Measurements from ENCODE around the gene TP53I11. TPM values are rescaled to one million over a fixed set of nuclear protein-coding genes. Genes with fewer than 3 reads are reported as not detected.
A peak's percentile ranks its signal among the peaks of the same experiment; 100 is the strongest.

The TP53I11 gene
- total RNA-seq, 1 experiment from 2014 or later: 94.2 TPM

DNA sequence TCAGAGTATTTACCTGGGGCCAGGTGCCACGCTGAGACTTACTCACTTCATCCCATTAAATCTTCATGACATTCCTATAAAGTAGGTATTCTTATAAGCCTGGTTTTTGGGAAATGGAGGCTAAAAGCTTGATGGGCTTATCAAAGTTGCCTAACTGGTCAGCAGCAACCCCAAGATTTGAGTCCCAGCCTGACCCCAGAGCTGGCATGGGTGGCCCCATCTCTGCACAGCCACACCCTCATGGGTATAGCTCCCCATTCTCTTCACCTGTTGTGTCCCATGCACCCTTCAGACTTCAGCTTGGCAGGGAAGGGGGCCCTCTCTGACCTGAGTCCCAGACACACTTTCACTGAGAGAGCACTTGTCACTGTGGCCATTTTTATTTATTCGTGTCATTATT lies 37.4 kb upstream of the TP53I11 start:
- no peak overlapping the region for H2AFZ ChIP-seq (ENCODE audit: low read length)
- no peak overlapping the region for H4K5ac ChIP-seq (ENCODE audit: insufficient read length, low read depth, low read length)
- no peaks in the 10 kb centered on the region for H4K20me1 ChIP-seq (ENCODE audit: control insufficient read depth, insufficient read depth, insufficient read length)
- no peak overlapping the region for H2BK5ac ChIP-seq (ENCODE audit: insufficient read length, low read length)
- no peak overlapping the region for H3K9ac ChIP-seq (ENCODE audit: extremely low read depth, insufficient read length, low read length)
- no peaks in the 10 kb centered on the region for H3K79me2 ChIP-seq (ENCODE audit: insufficient read depth, low read length)
- no peaks in the 10 kb centered on the region for H3K36me3 Mint-ChIP-seq (ENCODE audit: insufficient read depth in 1 of 3, low read depth in 3 of 3)
- no peak overlapping the region for H3K4me2 ChIP-seq (ENCODE audit: insufficient read depth, insufficient read length, low read length)
- no peaks in the 10 kb centered on the region for H3K9me3 ChIP-seq (ENCODE audit: control insufficient read depth, low read depth, low read length)
- no peak overlapping the region for H3T11ph ChIP-seq (ENCODE audit: low read length)
- no peak overlapping the region for H4K91ac ChIP-seq (ENCODE audit: insufficient read length, low read depth, low read length)
- H3K27me3 ChIP-seq (ENCODE audit: insufficient read depth, low read length): no peaks in the 10 kb centered on the region
- H3K4ac ChIP-seq (ENCODE audit: low read depth, low read length): no peak overlapping the region
- H2BK12ac ChIP-seq (ENCODE audit: insufficient read length, low read depth, low read length): no peak overlapping the region
- H3K23me2 ChIP-seq (ENCODE audit: insufficient read length, low read depth, low read length, poor library complexity, severe bottlenecking): no peaks in the 10 kb centered on the region
- no peak overlapping the region for H3K4me3 Mint-ChIP-seq
- WGBS (ENCODE audit: extremely low coverage, insufficient read length, low lambda C conversion rate): no CpG with 5 or more reads among the region's 2 CpGs
- H2BK120ac ChIP-seq (ENCODE audit: low read depth, low read length, poor library complexity, severe bottlenecking): no peak overlapping the region
- H3K79me1 ChIP-seq (ENCODE audit: insufficient read depth, low read depth, low read length, poor library complexity, severe bottlenecking): no peaks in the 10 kb centered on the region
- H2BK15ac ChIP-seq (ENCODE audit: low read depth, low read length): no peak overlapping the region
- H3K56ac ChIP-seq (ENCODE audit: insufficient read length, low read depth, low read length): no peak overlapping the region
- H3K14ac ChIP-seq (ENCODE audit: insufficient read depth, low read length): no peak overlapping the region
- no peak for TF ChIP-seq CTCF (conservative IDR thresholded peaks at IDR 0.05)
- peaks cover 10% of the 10 kb centered on the region for H3K27me3 Mint-ChIP-seq (ENCODE audit: low read depth)
- H4K8ac ChIP-seq (replicated peaks; ENCODE audit: insufficient read length, low read depth, low read length): no peak overlapping the region
- peaks cover 24 to 36% of the 10 kb centered on the region in 2 experiments for H3K4me1 Mint-ChIP-seq
- H3K18ac ChIP-seq (ENCODE audit: insufficient read length, low read depth, low read length): no peak overlapping the region
- H3K23ac ChIP-seq (ENCODE audit: insufficient read length, low read depth, low read length): no peak overlapping the region
- no peak overlapping the region for H3K27ac Mint-ChIP-seq
- no peak overlapping the region for H2BK20ac ChIP-seq (ENCODE audit: low read depth, low read length, poor library complexity, severe bottlenecking)
- no peak overlapping the region for H2AK5ac ChIP-seq (ENCODE audit: insufficient read length, low read length)
- H3K27ac ChIP-seq (ENCODE audit: insufficient read length, low read depth, low read length): no peak overlapping the region
- DNase-seq: peak; percentile 8
- H3K4me1 ChIP-seq (ENCODE audit: insufficient read depth, low read length): no peaks in the 10 kb centered on the region
- no peaks in the 10 kb centered on the region for H3K9me3 Mint-ChIP-seq
